GM12873 (cell line): ENCODE data around the gene TMEM95.
A peak's percentile ranks its signal among the peaks of the same experiment; 100 is the strongest.

Source experiments
- TF ChIP-seq, protein P1 (sequence below): IDR thresholded peaks from 2 replicates; pipeline ENCODE4 v1.5.1; 2012; ENCODE audit warnings: low read depth, mild to moderate bottlenecking, moderate library complexity, low read length, control low read depth; ENCODE audit not compliant: insufficient read depth; ENCODE audit errors: missing control alignments

TMEM95 gene, protein sequence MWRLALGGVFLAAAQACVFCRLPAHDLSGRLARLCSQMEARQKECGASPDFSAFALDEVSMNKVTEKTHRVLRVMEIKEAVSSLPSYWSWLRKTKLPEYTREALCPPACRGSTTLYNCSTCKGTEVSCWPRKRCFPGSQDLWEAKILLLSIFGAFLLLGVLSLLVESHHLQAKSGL

DNA sequence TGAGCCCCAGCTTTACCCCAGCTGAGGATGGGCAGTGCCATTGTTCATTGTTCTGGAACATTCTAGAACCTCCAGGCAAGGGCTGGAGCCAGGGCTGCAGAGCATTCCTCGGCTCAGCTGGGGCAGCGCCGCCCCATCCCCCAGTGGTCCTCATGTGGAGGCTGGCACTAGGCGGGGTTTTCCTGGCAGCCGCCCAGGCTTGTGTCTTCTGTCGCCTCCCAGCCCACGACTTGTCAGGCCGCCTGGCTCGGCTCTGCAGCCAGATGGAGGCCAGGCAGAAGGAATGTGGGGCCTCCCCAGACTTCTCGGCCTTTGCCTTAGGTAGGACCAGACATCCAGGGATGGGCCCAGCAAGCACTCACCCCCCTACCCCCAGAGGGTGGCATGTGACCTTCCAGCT, at the start of gene TMEM95:
TSS of gene TMEM95 (plus strand) at position 104 of the 400 bp plus-strand sequence. CDS start at position 153, 49 bp downstream.
- TF ChIP-seq, protein P1, sequence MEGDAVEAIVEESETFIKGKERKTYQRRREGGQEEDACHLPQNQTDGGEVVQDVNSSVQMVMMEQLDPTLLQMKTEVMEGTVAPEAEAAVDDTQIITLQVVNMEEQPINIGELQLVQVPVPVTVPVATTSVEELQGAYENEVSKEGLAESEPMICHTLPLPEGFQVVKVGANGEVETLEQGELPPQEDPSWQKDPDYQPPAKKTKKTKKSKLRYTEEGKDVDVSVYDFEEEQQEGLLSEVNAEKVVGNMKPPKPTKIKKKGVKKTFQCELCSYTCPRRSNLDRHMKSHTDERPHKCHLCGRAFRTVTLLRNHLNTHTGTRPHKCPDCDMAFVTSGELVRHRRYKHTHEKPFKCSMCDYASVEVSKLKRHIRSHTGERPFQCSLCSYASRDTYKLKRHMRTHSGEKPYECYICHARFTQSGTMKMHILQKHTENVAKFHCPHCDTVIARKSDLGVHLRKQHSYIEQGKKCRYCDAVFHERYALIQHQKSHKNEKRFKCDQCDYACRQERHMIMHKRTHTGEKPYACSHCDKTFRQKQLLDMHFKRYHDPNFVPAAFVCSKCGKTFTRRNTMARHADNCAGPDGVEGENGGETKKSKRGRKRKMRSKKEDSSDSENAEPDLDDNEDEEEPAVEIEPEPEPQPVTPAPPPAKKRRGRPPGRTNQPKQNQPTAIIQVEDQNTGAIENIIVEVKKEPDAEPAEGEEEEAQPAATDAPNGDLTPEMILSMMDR = no peak

DNA sequence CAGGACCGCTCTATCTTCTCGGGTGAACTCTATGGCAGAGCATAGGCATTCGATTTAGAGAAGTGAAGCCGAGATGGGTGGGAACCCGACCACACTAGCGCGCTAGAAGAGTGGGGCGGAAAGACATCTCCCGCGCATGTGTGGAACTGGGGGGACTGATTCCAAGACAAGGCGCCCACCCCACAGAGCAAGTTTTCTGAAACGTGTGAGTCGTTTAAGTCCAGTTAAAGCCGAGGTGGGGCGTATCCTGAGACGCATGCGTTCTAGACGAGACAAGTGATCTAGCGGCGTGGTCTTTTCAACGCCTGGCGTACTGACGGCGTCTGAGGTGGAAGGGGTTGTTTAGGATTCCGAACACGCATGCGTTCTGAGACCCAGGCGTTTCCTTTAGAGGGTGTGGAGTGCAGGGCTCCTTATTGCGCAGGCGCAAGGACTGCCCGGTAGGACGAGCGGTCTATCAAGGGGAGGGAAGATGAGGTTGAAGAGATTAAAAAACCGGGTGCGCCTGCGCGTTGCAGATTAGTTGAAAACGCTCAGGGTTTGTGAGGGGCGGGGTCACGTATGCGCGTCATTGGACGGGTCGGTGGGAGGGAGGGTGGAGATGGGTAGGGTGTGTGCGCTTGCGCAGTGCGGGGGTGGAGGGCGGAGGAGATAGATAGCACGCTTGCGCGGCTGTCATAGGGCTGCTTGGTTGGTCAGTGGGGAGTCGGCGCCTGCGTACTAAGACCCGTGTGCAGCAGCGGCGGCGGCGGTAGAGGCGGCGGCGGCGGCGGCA, 47.9 kb upstream of the TMEM95 start, which contains the start of gene EIF5A:
TSS of gene EIF5A (plus strand) at position 718 of the 775 bp plus-strand sequence. CDS start 2,008 bp downstream, outside the sequence.
- TF ChIP-seq, protein P1 = no peak

DNA sequence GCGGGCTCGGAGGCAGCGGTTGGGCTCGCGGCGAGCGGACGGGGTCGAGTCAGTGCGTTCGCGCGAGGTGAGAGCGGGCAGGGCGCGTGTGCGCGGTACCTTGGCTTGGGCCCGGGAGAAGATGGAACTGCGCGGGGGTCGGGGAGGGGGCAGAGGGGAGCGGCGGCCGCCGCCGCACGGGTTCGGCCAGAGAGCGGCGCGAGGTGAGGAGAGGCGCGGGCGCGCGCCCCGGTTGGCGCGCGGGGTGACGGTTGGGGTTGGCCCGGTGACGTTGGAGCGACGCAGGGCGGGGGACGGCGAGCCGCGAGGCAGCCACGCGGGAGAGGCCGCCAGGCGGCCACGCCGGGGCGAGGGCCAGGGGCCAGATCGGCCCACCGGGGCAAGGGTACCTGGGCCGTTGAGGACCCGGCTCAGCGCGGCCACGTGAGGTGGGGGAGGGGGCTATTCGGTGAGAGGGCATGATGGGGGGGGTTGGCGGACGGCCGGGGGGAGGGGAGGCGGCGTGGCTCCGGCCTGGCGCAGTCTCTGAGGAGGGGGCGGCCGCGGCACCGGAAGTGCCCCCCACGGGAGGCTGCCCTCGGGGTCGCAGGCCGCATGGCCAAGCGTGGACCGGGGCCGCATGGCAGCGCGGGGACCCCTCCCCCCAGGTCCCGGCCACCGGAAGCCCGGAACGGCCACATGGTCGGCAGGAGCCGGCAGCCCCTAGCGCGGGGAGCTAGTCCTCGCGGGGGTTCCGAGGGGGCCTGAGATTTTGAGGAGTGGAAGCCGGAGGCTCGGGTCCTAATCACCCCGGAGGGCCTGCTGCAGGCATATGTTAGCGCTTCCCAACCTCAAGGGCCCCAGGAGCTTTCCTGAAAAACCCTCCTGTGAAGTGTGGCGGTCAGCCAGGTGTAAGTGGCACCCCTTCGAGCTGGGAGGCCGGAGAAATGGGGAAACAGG, 47.0 kb upstream of the TMEM95 start:
- TF ChIP-seq, protein P1 = peak; percentile 13

DNA sequence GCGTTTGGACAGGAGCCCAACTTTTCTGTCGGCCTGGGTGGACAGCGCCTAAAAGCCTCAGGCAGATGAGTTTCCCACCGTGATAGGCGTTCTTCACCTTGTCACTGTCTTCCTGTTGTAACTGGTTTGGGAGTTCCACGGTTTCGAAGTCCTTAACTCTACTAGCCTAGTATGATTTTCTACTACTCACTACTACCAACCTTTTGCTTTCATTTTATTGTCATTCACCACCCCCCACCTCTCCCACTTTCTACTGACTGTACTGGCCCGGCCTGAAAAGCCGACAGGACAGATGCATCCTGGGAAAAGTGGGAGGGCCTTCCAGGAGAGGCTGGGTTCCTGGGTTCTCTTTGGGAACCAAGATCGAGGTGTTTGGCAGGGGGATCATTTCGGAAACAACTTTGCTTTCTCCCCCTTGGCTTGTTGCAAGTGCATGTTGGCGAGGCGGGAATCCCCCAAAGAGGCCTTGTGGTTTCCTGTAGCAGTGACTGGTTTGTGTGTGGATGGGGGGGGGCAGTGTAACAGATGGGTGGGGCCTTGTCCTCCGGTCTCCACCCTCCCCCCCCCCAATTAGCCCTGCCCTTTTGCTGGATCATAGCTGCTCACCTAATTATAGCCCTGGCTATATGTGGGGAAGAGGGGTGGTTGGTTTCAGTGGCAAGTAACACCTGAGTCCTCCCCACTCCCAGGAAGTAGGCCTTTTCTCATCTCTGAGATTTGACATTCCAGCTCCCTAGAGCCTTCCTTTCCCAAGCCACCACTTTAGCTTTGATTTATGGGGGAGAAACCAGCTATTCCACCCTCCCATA, 46.1 kb upstream of the TMEM95 start:
- TF ChIP-seq, protein P1 = no peak

DNA sequence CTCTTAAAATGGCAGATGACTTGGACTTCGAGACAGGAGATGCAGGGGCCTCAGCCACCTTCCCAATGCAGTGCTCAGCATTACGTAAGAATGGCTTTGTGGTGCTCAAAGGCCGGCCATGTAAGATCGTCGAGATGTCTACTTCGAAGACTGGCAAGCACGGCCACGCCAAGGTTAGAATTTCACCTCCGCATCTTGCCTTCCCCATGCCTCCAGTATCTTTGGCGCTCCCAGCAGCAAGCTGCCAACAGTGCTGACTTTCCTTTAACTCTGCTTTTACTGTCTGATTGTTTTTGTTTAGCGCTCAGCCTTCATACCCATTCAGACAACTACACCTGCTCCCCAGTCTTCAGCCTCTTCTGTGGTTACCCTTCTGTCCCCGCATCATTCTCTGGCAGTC, 45.3 kb upstream of the TMEM95 start:
- TF ChIP-seq, protein P1 = no peak

DNA sequence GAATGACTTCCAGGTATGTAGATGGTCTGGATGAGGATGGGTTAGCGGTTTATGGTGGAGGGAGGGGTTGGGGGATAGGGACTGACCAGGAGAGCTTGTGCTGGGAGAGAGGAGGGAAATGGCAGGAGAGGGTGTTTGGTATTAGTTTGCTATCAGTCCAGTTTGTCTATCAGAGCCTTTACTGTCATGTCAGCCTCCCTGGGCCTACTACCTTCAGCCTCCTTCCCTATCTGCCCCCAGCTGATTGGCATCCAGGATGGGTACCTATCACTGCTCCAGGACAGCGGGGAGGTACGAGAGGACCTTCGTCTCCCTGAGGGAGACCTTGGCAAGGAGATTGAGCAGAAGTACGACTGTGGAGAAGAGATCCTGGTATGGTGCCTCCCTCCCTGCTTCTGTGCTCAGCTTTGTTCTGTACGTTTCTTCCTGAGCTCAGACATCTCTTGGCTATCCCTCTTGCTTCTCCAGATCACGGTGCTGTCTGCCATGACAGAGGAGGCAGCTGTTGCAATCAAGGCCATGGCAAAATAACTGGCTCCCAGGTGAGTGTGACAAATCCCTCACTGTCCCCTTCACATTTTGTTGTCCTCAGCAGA, 43.7 kb upstream of the TMEM95 start:
- TF ChIP-seq, protein P1 = no peak
